Measurements from ENCODE around the gene CD38.

Gene CD38

DNA sequence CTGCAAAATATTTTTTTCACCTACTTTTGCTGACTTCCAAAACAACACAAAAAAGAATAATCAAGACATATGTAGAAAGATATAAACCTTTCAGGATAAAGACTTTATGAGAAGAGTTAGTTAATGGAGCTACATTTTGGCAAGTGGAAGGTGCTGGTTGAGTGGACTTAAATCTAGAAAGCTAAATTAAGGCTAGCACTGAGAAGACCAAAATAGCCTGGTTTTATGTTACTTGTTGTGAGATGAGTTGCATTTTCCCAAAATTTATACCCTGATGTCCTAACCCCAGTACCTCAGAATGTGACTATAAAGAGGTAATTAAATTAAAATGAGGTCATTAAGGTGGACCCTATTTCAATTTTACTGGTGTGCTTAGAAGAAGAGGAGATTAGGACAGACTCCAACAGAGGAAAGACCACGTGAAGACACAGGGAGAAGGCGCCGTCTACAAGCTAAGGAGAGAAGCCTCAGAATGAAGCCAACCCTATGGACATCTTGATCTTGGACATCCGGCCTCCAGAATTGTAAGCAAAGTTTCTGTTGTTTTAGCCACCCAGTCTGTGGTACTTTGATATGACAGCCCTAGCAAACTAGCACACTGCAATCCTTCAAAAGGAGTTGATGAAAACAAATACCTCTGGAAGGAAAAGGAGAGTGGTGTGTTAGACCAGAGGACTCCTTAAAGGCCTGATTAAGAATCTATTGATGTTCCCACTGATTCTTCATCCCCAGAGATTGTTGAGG is 93.0 kb downstream of the CD38 start:
- DNase-seq (ENCODE audit: low read depth), result no peak
- TF ChIP-seq, protein P1, sequence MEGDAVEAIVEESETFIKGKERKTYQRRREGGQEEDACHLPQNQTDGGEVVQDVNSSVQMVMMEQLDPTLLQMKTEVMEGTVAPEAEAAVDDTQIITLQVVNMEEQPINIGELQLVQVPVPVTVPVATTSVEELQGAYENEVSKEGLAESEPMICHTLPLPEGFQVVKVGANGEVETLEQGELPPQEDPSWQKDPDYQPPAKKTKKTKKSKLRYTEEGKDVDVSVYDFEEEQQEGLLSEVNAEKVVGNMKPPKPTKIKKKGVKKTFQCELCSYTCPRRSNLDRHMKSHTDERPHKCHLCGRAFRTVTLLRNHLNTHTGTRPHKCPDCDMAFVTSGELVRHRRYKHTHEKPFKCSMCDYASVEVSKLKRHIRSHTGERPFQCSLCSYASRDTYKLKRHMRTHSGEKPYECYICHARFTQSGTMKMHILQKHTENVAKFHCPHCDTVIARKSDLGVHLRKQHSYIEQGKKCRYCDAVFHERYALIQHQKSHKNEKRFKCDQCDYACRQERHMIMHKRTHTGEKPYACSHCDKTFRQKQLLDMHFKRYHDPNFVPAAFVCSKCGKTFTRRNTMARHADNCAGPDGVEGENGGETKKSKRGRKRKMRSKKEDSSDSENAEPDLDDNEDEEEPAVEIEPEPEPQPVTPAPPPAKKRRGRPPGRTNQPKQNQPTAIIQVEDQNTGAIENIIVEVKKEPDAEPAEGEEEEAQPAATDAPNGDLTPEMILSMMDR (IDR thresholded peaks at IDR 0.05; ENCODE audit: low read depth, low read length, missing control alignments), result no peak
- H3K4me3 ChIP-seq (ENCODE audit: low read depth, low read length), result no peak overlapping the region
- in situ Hi-C loops (cut with HindIII; ENCODE audit: low sequenced_read_pairs), result no loop called here

DNA sequence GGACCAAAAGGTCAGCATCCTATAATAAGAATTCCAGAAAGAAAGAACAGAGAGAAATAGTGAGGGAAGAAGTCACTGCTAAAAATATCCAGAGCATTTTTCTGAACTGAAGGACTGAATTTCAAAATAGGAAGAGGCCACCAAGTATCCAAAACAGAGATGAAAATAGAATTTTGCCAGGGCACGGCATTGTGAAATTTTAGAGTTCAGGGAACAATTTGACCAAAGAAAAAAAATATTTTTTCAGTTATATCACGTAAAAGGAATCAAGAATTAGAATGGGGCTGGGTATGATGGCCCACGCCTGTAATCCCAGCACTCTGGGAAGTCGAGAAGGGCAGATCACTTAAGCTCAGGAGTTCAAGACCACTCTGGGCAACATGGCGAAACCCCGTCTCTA is 95.0 kb downstream of the CD38 start:
- in situ Hi-C loops (cut with HindIII; ENCODE audit: low sequenced_read_pairs), result no loop called here
- H3K4me3 ChIP-seq (ENCODE audit: low read depth, low read length), result no peak overlapping the region
- TF ChIP-seq, protein P1 (IDR thresholded peaks at IDR 0.05; ENCODE audit: low read depth, low read length, missing control alignments), result no peak
- DNase-seq (ENCODE audit: low read depth), result no peak

DNA sequence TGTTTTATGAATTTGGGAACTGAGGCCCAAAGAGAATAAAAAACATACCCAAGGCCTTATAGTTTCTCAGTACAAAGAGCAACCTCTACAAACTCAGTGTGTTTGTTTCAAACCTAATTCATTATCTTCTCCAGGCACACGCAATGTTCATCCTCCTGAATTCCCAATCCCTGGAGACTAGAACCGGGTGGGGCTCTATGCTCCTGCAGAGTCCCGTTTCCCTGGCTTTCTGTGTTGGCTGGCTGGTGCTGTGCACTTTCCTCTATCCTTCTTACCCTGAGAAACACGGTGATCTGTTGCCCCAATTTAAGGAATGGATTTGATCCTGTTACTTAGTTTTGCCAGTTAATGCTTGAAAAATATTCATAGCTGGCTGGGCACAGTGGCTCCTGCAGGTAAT is 96.5 kb downstream of the CD38 start:
- DNase-seq (ENCODE audit: low read depth), result no peak
- H3K4me3 ChIP-seq (ENCODE audit: low read depth, low read length), result no peak overlapping the region
- in situ Hi-C loops (cut with HindIII; ENCODE audit: low sequenced_read_pairs), result no loop called here
- TF ChIP-seq, protein P1 (IDR thresholded peaks at IDR 0.05; ENCODE audit: low read depth, low read length, missing control alignments), result no peak

DNA sequence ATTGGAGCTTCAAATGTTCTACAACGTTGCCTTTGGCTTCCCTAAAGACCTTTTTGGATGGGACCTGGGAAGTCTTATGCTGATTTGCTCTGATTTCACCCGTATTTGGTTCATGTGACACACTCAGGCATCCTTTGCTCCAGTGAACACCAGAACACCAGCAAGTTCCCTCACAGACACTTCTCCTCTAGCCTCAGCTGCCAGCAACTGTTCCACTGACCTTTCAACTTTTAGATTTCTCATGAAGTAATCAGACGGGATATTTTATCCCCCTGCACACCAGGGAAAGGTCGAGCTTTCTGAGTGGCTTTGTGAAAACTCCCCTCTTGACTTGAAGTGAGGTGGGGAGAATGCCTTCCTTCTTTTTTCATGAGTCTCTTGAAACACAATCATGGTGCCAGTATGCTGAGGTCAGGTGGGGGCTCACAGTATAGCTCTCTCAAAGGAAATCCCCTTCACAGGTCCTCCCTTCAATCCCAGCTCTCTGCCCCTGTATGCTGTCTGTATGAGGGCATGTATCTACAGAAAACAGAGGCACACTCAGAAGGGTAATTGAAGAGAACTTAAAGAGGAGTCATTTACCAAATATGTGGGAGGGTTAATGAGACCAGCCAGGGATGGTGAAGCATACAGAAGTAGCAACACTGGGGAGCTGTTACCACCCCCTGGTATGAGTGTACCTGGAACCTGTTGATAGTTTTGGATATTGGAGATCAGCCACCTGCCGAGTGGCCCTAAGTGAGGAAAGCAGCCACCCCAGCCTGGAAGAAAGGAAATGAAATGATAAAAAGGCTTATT is 97.7 kb downstream of the CD38 start:
- DNase-seq (ENCODE audit: low read depth), result no peak
- TF ChIP-seq, protein P1 (IDR thresholded peaks at IDR 0.05; ENCODE audit: low read depth, low read length, missing control alignments), result no peak
- H3K4me3 ChIP-seq (ENCODE audit: low read depth, low read length), result no peak overlapping the region
- in situ Hi-C loops (cut with HindIII; ENCODE audit: low sequenced_read_pairs), result no loop called here

DNA sequence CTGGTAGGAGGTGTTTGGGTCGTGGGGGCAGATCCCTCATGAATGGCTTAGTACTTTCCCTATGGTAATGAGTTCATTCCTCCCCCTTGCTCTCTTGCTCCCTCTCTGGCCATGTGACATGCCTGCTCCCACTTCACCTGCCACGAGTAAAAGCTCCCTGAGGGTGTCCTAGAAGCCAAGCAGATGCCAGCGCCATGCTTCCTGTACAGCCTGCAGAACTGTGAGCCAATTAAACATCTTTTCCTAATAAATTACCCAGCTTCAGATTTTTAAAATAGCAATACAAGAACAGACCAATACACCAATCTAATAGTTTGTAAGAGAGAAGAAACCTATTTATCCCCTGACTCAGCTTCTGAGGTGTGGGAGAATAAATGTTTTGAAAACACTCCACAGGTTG is 99.9 kb downstream of the CD38 start:
- no peak for DNase-seq (ENCODE audit: low read depth)

DNA sequence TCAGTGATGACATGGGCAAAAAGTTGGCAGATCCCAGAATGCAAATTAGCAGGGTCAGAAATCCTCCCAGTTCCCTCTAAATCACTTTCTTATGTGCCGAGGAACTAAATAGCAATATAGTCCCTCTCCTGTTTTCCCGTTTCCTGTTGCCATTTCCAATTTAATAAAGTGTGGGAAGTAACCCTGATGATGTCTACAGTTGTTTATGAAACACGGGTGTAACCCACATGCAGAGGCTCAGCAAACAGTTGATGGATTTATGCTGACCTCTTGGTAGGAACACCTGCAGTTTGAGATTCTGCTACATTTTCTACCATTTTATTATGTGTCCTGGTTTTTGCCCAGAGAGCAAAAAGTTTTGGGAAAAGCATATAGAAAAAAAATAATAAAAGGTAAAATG is 103.7 kb downstream of the CD38 start:
- in situ Hi-C loops (cut with HindIII; ENCODE audit: low sequenced_read_pairs), result no loop called here
- TF ChIP-seq, protein P1 (IDR thresholded peaks at IDR 0.05; ENCODE audit: low read depth, low read length, missing control alignments), result no peak
- DNase-seq (ENCODE audit: low read depth), result no peak
- no peak overlapping the region for H3K4me3 ChIP-seq (ENCODE audit: low read depth, low read length)

More for the DNA sequence above, 99.9 kb downstream of the CD38 start:
- TF ChIP-seq, protein P1 (IDR thresholded peaks at IDR 0.05; ENCODE audit: low read depth, low read length, missing control alignments), result no peak
- no peak overlapping the region for H3K4me3 ChIP-seq (ENCODE audit: low read depth, low read length)
- in situ Hi-C loops (cut with HindIII; ENCODE audit: low sequenced_read_pairs), result no loop called here

Measured in astrocyte of the cerebellum (primary cell).